ENCODE measurements around the gene HEMK1.

The HEMK1 gene

GRCh38 chr3:50608278-50608677, 39.0 kb downstream of the HEMK1 start:
- H3K4me1 ChIP-seq (ENCODE audit: control insufficient read depth, insufficient read depth, low read length): peaks cover 39% of the 10 kb centered on the region
- no peaks in the 10 kb centered on the region for H3K36me3 ChIP-seq (ENCODE audit: control insufficient read depth, insufficient read depth, low read length)
- H3K9me3 ChIP-seq (ENCODE audit: control insufficient read depth, low read length): no peaks in the 10 kb centered on the region
- H3K4me3 ChIP-seq (ENCODE audit: low read length): no peak overlapping the region
- H3K27me3 ChIP-seq (ENCODE audit: control insufficient read depth, insufficient read depth, low read length): no peaks in the 10 kb centered on the region
- no peak overlapping the region for H3K9ac ChIP-seq (ENCODE audit: low read length)

DNA sequence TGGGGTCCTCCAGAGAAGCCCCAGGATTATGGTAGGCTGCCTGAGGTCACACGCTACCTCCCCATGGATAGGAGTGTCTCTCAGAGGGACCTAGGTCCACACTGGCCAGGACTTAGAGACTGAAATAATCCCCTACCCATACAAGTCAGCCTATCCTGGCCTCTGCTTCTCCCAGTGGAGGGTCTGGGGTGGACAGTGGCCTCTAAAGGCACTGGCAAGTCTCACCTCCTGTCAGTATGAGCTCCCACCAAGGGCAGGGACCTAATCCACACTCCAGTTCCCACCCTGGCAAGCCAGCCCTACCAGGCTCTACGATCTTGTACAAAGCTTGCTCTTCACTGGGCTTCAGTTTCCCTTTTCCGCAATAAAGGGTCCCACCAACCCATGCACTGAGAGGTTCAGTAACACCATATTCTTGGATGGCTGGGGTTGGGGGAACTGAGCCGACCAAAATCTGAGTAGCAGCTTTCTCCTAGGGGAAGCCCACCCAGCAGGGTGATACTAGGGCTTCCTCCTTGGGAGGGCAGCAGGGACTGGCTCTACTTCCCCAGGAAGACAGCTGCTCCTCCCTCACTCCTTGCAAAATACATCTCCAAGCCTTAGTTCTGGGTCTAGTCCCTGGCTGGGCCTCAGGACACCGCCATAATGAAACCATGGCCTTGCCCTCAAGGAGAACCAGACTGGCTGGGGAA, 39.9 kb downstream of the HEMK1 start:
- no peaks in the 10 kb centered on the region for H3K36me3 ChIP-seq (ENCODE audit: control insufficient read depth, insufficient read depth, low read length)
- peaks cover 34% of the 10 kb centered on the region for H3K4me1 ChIP-seq (ENCODE audit: control insufficient read depth, insufficient read depth, low read length)
- H3K9ac ChIP-seq (ENCODE audit: low read length): peak overlapping the region; percentile 31
- no peaks in the 10 kb centered on the region for H3K27me3 ChIP-seq (ENCODE audit: control insufficient read depth, insufficient read depth, low read length)
- no peaks in the 10 kb centered on the region for H3K9me3 ChIP-seq (ENCODE audit: control insufficient read depth, low read length)
- no peak overlapping the region for H3K4me3 ChIP-seq (ENCODE audit: low read length)

DNA sequence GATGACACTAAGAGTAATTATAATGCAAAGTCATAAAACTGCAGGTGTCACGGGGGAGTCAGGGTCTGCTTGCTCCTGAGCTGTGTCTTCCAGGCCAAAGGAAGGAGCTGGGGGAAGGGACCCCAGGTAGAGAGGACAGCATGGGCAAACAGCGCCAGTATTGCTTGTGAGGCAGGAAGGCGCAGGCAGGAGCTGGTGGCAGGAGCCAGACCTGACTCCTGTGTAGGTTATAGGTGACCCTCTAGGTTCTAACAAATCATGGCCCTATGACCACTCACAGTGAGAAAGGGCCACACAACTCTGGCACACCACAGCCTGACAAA, 40.4 kb downstream of the HEMK1 start:
- H3K27me3 ChIP-seq (ENCODE audit: control insufficient read depth, insufficient read depth, low read length): no peaks in the 10 kb centered on the region
- no peaks in the 10 kb centered on the region for H3K9me3 ChIP-seq (ENCODE audit: control insufficient read depth, low read length)
- H3K36me3 ChIP-seq (ENCODE audit: control insufficient read depth, insufficient read depth, low read length): no peaks in the 10 kb centered on the region
- H3K9ac ChIP-seq (ENCODE audit: low read length): peak overlapping the region; percentile 31
- peaks cover 34% of the 10 kb centered on the region for H3K4me1 ChIP-seq (ENCODE audit: control insufficient read depth, insufficient read depth, low read length)
- H3K4me3 ChIP-seq (ENCODE audit: low read length): peak overlapping the region; percentile 24

- peak overlapping the region; percentile 84 for H3K9ac ChIP-seq (ENCODE audit: low read length)
- H3K4me3 ChIP-seq (ENCODE audit: low read length): peak overlapping the region; percentile 63
- no peaks in the 10 kb centered on the region for H3K36me3 ChIP-seq (ENCODE audit: control insufficient read depth, insufficient read depth, low read length)
- peaks cover 34% of the 10 kb centered on the region for H3K4me1 ChIP-seq (ENCODE audit: control insufficient read depth, insufficient read depth, low read length)
- no peaks in the 10 kb centered on the region for H3K9me3 ChIP-seq (ENCODE audit: control insufficient read depth, low read length)
- no peaks in the 10 kb centered on the region for H3K27me3 ChIP-seq (ENCODE audit: control insufficient read depth, insufficient read depth, low read length)
Measured at GRCh38 chr3:50610181-50610971, 41.1 kb downstream of the HEMK1 start.

- H3K27me3 ChIP-seq (ENCODE audit: control insufficient read depth, insufficient read depth, low read length): no peaks in the 10 kb centered on the region
- no peaks in the 10 kb centered on the region for H3K9me3 ChIP-seq (ENCODE audit: control insufficient read depth, low read length)
- H3K9ac ChIP-seq (ENCODE audit: low read length): peak overlapping the region; percentile 84
- peaks cover 35% of the 10 kb centered on the region for H3K4me1 ChIP-seq (ENCODE audit: control insufficient read depth, insufficient read depth, low read length)
- no peaks in the 10 kb centered on the region for H3K36me3 ChIP-seq (ENCODE audit: control insufficient read depth, insufficient read depth, low read length)
- peak overlapping the region; percentile 63 for H3K4me3 ChIP-seq (ENCODE audit: low read length)
Measured at GRCh38 chr3:50610992-50611463, 41.7 kb downstream of the HEMK1 start.

GRCh38 chr3:50611464-50612233, 42.3 kb downstream of the HEMK1 start, which contains the start of gene CISH:
CISH (minus strand) TSS chr3:50611774; CDS start chr3:50611650, 124 bp downstream.
- H3K9me3 ChIP-seq (ENCODE audit: control insufficient read depth, low read length): no peaks in the 10 kb centered on the region
- H3K27me3 ChIP-seq (ENCODE audit: control insufficient read depth, insufficient read depth, low read length): no peaks in the 10 kb centered on the region
- H3K9ac ChIP-seq (ENCODE audit: low read length): peak within 1 kb of the TSS; percentile 84
- no peaks in the 10 kb centered on the region for H3K36me3 ChIP-seq (ENCODE audit: control insufficient read depth, insufficient read depth, low read length)
- H3K4me3 ChIP-seq (ENCODE audit: low read length): peak within 1 kb of the TSS; percentile 63
- peaks cover 38% of the 10 kb centered on the region for H3K4me1 ChIP-seq (ENCODE audit: control insufficient read depth, insufficient read depth, low read length)

DNA sequence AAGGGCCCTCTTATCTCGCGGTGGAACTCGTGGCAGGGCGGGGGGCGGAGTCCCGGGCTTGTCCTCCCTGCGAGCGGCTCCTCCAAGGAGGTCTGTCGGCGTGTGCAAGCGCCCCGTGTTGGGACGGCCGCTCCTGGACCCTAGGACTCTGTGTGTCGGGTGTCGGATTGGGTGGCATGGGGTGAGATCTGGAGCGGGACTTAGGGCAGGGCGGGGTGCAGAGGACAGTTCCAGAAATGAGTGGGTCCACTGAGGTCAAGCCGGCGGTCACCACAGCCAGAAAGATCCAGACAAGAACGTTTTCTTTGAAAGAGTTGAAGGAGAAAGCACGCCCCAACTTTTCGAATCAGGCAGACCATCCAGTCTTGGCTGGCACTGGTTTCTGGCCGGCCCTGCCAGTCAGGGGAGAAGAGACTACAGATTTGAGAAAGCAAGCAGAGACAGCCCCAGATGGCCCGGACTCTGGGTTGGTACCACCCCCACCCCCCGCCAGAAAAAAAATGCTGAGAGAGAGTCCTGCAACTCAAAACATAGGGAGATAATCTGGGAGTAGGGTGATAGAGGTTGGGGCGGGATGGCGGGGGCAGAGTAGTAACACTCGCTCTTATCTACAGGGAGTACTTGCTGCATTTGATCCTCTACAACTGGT, 43.0 kb downstream of the HEMK1 start:
- peak overlapping the region; percentile 84 for H3K9ac ChIP-seq (ENCODE audit: low read length)
- H3K4me1 ChIP-seq (ENCODE audit: control insufficient read depth, insufficient read depth, low read length): peaks cover 38% of the 10 kb centered on the region
- no peaks in the 10 kb centered on the region for H3K36me3 ChIP-seq (ENCODE audit: control insufficient read depth, insufficient read depth, low read length)
- no peaks in the 10 kb centered on the region for H3K27me3 ChIP-seq (ENCODE audit: control insufficient read depth, insufficient read depth, low read length)
- H3K9me3 ChIP-seq (ENCODE audit: control insufficient read depth, low read length): no peaks in the 10 kb centered on the region
- H3K4me3 ChIP-seq (ENCODE audit: low read length): peak overlapping the region; percentile 63

DNA sequence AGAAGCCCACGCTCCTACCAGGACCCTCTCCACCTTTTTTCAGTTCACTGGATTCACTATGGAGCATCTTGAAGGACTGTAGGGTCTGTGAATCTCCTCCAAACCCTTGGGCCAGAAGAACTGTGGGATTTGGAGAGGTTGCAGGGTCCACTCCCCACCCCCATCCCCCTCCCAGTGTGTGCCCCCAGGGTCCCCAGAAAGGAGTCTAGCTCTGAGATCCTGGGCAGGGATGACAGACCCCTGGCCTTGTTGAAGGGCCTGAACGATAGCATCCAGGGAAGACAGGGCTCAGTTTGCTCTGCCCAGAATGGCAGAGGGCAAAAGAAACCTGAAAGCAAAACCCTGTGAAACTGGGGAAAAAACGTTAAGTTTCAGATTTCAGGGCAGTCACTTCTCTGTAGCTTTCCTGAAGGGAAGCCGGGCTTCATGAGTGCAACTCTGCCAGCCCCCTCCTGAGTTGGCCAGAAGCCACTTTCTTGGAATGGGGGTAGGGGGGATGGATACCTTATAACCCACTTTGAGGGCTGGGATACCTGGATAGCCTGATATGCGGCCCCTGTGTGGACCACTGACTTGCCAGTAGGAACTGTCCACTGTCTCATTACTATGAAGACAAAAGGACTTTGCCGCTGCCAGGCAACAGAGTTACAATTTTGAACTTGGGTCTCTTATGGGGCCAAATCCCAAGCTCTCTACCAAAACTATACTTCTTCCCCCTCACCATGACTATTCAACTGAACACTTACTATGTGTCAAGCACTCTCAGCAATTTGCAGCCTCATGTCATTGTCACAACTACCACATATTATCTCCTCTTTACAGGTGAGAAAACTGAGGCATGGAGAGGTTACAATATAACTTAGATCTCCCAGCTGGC, 43.9 kb downstream of the HEMK1 start:
- Histone ChIP-seq H3K4me1 (ENCODE audit: control insufficient read depth, insufficient read depth, low read length) (peaks cover 45% of the 10 kb centered on the region), H3K9me3 (ENCODE audit: control insufficient read depth, low read length) (no peaks in the 10 kb centered on the region), H3K27me3 (ENCODE audit: control insufficient read depth, insufficient read depth, low read length) (no peaks in the 10 kb centered on the region), H3K36me3 (ENCODE audit: control insufficient read depth, insufficient read depth, low read length) (no peaks in the 10 kb centered on the region), H3K9ac (ENCODE audit: low read length) (no peak overlapping the region), H3K4me3 (ENCODE audit: low read length) (no peak overlapping the region)

DNA sequence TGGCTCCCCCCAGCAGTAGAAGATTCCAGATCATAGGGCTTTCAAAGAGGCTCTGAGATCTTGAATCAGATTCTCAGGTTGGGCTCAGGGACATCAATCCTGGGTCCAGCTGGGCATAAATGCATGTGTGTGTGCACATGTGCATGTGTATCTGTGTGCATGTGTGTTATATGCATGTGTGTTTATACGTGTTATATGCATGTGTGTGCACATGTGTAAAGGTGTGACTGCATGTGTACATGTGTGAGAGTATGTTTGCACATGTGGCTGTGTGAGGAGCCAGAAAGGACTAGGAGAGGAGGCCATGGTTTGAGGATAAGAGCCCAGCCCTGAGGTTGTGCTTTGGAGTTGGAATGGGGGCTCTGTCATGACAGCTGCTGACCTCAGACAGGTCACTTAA, 45.9 kb downstream of the HEMK1 start:
- Histone ChIP-seq H3K4me3 (ENCODE audit: low read length) (no peak overlapping the region), H3K9me3 (ENCODE audit: control insufficient read depth, low read length) (no peaks in the 10 kb centered on the region), H3K9ac (ENCODE audit: low read length) (no peak overlapping the region), H3K36me3 (ENCODE audit: control insufficient read depth, insufficient read depth, low read length) (no peaks in the 10 kb centered on the region), H3K4me1 (ENCODE audit: control insufficient read depth, insufficient read depth, low read length) (peaks cover 34% of the 10 kb centered on the region), H3K27me3 (ENCODE audit: control insufficient read depth, insufficient read depth, low read length) (no peaks in the 10 kb centered on the region)

DNA sequence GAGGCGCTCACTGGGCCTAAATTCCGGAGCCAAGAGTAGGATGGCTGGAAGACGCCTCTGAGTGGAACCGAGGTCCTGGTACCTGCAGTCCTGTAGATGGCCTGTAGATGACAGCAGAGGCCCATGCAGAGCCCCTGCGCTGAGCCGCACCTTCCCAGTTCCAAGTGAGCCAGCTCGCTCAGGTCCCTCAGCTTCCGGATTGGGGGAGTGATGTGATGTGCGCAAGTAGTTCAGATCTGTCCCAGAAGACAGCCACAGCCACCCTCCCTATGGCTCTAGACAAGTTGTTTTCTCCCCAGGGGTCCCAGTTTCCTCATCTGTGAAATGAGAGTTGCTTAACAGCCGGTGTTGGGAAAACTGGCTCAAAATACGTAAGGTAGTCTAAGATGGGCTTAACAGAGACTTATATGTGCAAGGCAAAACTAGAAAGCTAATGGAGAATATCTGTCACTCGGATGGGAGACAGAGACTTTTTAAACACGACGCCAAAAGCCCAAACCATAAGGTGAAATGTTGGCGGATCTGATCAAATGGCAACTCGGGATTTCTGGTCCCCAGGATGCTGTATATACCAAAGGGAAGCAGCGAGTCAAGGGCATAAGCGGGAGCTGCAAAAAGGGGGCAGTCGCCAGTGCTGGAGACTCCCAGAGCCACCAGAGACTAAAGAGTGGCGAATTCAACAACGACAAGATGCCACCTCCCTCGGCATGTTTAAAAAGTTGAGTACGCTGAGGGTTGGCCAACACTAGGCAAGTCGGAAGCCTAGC, 46.9 kb downstream of the HEMK1 start:
- no peaks in the 10 kb centered on the region for H3K27me3 ChIP-seq (ENCODE audit: control insufficient read depth, insufficient read depth, low read length)
- no peaks in the 10 kb centered on the region for H3K9me3 ChIP-seq (ENCODE audit: control insufficient read depth, low read length)
- H3K4me3 ChIP-seq (ENCODE audit: low read length): peak overlapping the region; percentile 64
- H3K4me1 ChIP-seq (ENCODE audit: control insufficient read depth, insufficient read depth, low read length): peaks cover 24% of the 10 kb centered on the region
- peak overlapping the region; percentile 52 for H3K9ac ChIP-seq (ENCODE audit: low read length)
- no peaks in the 10 kb centered on the region for H3K36me3 ChIP-seq (ENCODE audit: control insufficient read depth, insufficient read depth, low read length)

Measured in mucosa of stomach (tissue), 1 donor.